ENCODE results near the gene KRT80.

Gene KRT80

GRCh38 chr12:52181746-52182145 lies 10.1 kb downstream of the KRT80 start:
- DNase-seq (ENCODE audit: low read depth in 2 of 2, low spot score in 1 of 2), result no peak

GRCh38 chr12:52180971-52181628 lies 10.7 kb downstream of the KRT80 start:
- no peak for DNase-seq (ENCODE audit: low read depth in 2 of 2, low spot score in 1 of 2)

GRCh38 chr12:52179396-52179973 lies 12.3 kb downstream of the KRT80 start:
- no peak for DNase-seq (ENCODE audit: low read depth in 2 of 2, low spot score in 1 of 2)

DNA sequence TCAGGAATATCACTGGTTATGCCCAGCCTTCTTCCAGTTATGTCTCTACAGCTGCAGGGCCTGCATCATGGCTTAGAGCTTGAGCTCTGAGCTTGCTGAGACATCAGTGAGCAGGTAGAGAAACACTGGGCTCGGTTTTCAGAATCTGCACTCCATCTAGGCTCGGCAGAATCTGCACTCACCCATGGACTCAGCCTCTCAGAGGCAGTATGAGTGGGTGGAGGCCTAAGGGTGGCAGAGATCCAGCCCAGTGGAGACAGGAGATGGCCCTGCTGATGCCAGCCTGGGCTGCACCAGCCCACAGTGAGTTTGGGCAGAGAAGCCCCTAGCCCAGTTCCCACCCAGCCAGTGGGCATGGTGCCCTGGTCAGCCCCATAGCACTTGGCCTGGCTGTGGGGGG lies 12.8 kb downstream of the KRT80 start:
- no peak for DNase-seq (ENCODE audit: low read depth in 2 of 2, low spot score in 1 of 2)

GRCh38 chr12:52178443-52178842 lies 13.4 kb downstream of the KRT80 start:
- no peak for DNase-seq (ENCODE audit: low read depth in 2 of 2, low spot score in 1 of 2)

- no peak for DNase-seq (ENCODE audit: low read depth in 2 of 2, low spot score in 1 of 2)
Measured at GRCh38 chr12:52175371-52176350, 16.2 kb downstream of the KRT80 start.

DNA sequence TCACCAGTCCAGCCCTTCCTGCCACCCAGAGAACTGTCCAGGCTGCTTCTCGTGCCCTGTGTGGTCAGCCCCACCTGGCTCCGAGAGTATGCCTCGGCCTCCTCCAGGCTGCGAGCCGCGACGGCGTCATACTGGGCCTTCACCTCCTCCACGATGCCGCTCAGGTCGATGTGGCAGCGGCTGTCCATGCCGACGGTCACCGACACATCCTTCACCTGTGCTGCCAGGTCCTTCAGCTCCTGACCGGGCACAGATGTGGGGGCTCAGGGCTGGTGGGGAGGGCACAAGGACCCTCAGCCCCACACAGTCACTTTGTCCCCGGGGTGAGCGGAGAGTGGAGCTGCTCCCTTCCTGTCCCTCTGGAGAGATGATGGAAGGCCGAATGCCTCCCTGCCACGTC lies 18.3 kb downstream of the KRT80 start:
- no peak for DNase-seq (ENCODE audit: low read depth in 2 of 2, low spot score in 1 of 2)

DNA sequence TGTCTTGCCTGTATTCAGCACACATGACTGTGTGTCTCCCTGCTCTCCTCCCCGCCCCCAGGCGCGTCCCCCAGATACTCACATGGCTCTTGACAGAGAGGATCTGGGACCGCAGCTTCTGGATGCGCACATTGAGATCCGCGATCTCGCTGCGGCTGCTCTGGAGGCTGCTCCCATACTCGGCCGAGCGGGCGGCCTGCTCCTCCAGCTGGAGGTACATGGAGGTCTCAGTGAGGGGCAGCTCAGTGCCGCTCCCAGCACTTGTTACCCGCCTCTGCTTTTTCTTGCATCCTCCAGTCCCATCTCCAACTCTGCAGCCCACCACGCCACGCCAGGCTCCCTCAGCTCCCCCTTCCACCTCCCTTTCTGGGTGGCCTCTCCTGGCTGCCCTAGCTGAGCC lies 18.9 kb downstream of the KRT80 start:
- DNase-seq (ENCODE audit: low read depth in 2 of 2, low spot score in 1 of 2), result no peak

GRCh38 chr12:52171950-52172512 lies 19.8 kb downstream of the KRT80 start:
- no peak for DNase-seq (ENCODE audit: low read depth in 2 of 2, low spot score in 1 of 2)

GRCh38 chr12:52170827-52171226 lies 21.0 kb downstream of the KRT80 start:
- no peak for DNase-seq (ENCODE audit: low read depth in 2 of 2, low spot score in 1 of 2)

GRCh38 chr12:52169886-52170285 lies 21.9 kb downstream of the KRT80 start:
- DNase-seq (ENCODE audit: low read depth in 2 of 2, low spot score in 1 of 2), result no peak

GRCh38 chr12:52168019-52168717 lies 23.6 kb downstream of the KRT80 start:
- DNase-seq (ENCODE audit: low read depth in 2 of 2, low spot score in 1 of 2), result no peak

DNA sequence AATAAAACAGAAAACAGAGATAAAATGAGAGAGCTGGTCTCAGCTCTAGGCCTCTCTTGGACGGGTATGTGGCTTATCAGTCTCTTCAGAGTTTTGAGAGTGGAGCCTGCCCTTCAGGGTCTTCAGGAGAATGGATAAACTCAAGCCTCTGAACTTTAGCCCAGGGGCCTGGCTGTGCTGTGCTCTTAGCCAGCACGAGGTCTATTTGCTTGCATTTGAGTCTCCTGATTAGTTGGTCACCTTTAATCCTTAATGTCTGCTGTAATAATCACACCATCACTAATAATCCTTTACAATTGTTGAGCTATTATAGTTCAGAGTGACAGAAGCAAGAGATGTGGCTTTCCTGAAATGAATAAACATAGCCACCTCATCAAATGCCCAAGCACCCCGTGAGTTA lies 24.3 kb downstream of the KRT80 start:
- no peak for DNase-seq (ENCODE audit: low read depth in 2 of 2, low spot score in 1 of 2)

DNA sequence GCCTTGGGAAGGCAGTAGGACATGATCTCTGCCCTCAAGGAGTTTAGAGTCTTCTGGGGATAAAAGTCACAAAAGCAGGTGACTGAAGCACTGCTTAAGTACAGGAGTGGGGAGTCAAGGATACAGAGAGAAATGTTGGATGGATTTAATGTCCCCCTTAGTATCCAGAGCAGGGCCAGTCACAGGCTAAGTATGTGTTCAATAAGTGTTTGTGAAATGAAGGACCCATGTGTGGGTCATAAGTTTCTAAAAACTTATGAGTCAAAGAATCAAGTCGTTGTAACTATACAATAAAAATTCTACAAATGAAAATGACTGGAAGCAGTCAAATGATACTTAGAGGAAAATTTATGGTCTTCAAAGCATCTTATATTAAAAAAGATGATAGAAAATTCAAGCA lies 25.1 kb downstream of the KRT80 start:
- no peak for DNase-seq (ENCODE audit: low read depth in 2 of 2, low spot score in 1 of 2)

GRCh38 chr12:52165096-52165855 lies 26.5 kb downstream of the KRT80 start:
- DNase-seq (ENCODE audit: low read depth in 2 of 2, low spot score in 1 of 2), result no peak

- DNase-seq (ENCODE audit: low read depth in 2 of 2, low spot score in 1 of 2), result no peak
Measured at GRCh38 chr12:52164624-52165023, 27.2 kb downstream of the KRT80 start.

DNA sequence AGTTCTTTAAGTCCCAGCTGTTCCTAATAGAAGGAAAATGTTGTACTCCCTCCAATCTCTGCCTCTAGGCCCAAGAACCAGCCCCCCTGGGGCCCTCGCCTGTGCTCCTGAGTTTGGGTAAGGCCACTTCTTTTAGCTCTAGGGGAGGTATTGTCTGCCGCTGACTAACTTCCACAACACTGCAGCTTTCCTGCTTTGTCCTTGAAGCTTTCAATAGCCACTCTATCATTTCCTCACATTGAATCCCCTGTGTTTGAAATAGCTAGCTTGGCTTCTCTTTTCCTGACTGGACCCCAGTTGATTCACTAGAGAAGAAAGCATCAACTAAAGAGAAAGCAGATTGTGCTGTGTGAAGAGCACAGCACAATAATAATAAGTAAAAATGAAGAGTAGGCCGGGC lies 28.8 kb downstream of the KRT80 start:
- no peak for DNase-seq (ENCODE audit: low read depth in 2 of 2, low spot score in 1 of 2)

GRCh38 chr12:52160200-52160599 lies 31.6 kb downstream of the KRT80 start:
- no peak for DNase-seq (ENCODE audit: low read depth in 2 of 2, low spot score in 1 of 2)

GRCh38 chr12:52157566-52158150 lies 34.2 kb downstream of the KRT80 start:
- no peak for DNase-seq (ENCODE audit: low read depth in 2 of 2, low spot score in 1 of 2)

All from stimulated activated CD8-positive, alpha-beta memory T cell treated with anti-CD3 and anti-CD28 coated beads, Interleukin-4, amount 100 ng/mL, for 1 hour (primary cell).